SU-DHL-6 (cell line): ENCODE measurements around the gene ERF.

Source experiments
- H2AFZ ChIP-seq: fragments of 200-600 bp; sonication (generic); 2 replicates; pipeline ENCODE4 v1.6.1; 2014; ENCODE audit warnings: low read depth, mild to moderate bottlenecking, moderate library complexity, mixed read lengths, antibody characterized with exemption, low read length; ENCODE audit not compliant: severe bottlenecking
- H3F3A ChIP-seq: fragments of 200-600 bp; shearing (Covaris generic); 2 replicates; pipeline ENCODE4 v1.6.0; 2016; ENCODE audit warnings: antibody characterized with exemption, mild to moderate bottlenecking; ENCODE audit not compliant: insufficient read depth
- H3K27ac ChIP-seq: fragments of 200-600 bp; sonication (generic); 2 replicates; pipeline ENCODE4 v1.5.1; 2016; ENCODE audit warnings: low read depth, mild to moderate bottlenecking, low read length, moderate library complexity, mixed read lengths
- H3K27me3 ChIP-seq: fragments of 200-600 bp; sonication (generic), shearing (Covaris generic); 2 replicates; pipeline ENCODE4 v1.6.0; 2014; ENCODE audit warnings: mild to moderate bottlenecking, low read length
- H3K36me3 ChIP-seq: fragments of 200-600 bp; sonication (generic); 2 replicates; pipeline ENCODE4 v1.6.1; 2014; ENCODE audit warnings: mild to moderate bottlenecking, low read length, mixed read lengths
- H3K4me2 ChIP-seq: fragments of 300-600, 200-600 bp; shearing (Covaris generic), sonication (generic); 2 replicates; pipeline ENCODE4 v1.6.0; 2014; ENCODE audit warnings: low read length, low read depth, mild to moderate bottlenecking; ENCODE audit not compliant: poor library complexity, severe bottlenecking
- H3K4me3 ChIP-seq: fragments of 200-600 bp; sonication (generic); 2 replicates; pipeline ENCODE4 v1.5.1; 2014; ENCODE audit warnings: antibody characterized with exemption, low read length, mild to moderate bottlenecking, mixed read lengths; ENCODE audit not compliant: insufficient read depth, poor library complexity, severe bottlenecking
- H3K79me2 ChIP-seq: fragments of 200-600 bp; sonication (generic); 2 replicates; pipeline ENCODE4 v1.6.1; 2014; ENCODE audit warnings: mild to moderate bottlenecking, low read length, moderate library complexity; ENCODE audit not compliant: insufficient read depth
- H3K9ac ChIP-seq: fragments of 200-600 bp; sonication (generic); 2 replicates; pipeline ENCODE4 v1.7.0; 2014; ENCODE audit warnings: mild to moderate bottlenecking, low read length
- H3K9me2 ChIP-seq: fragments of 200-600 bp; sonication (generic); replicated peaks from 2 replicates; pipeline ENCODE4 v1.6.1; 2014; ENCODE audit warnings: low read length; ENCODE audit not compliant: insufficient read depth
- H3K9me3 ChIP-seq: fragments of 200-600 bp; sonication (generic); 2 replicates; pipeline ENCODE4 v1.6.1; 2014; ENCODE audit warnings: low read length, mixed read lengths; ENCODE audit not compliant: insufficient read depth
- H4K20me1 ChIP-seq: fragments of 200-600 bp; sonication (generic); 2 replicates; pipeline ENCODE4 v1.6.1; 2014; ENCODE audit warnings: low read depth, mild to moderate bottlenecking, antibody characterized with exemption, low read length, moderate library complexity, mixed read lengths
- EZH2phosphoT487 ChIP-seq: fragments of 200-600 bp; sonication (generic), shearing (Covaris generic); conservative IDR thresholded peaks from 2 replicates; pipeline ENCODE4 v1.6.1; 2018; ENCODE audit warnings: mild to moderate bottlenecking, antibody characterized with exemption, low read length, moderate library complexity, mixed read lengths
- TF ChIP-seq, protein P1 (sequence below): fragments of 200-600 bp; sonication (generic); IDR thresholded peaks from one replicate; pipeline ENCODE4 v1.5.1; 2017; ENCODE audit warnings: antibody characterized with exemption, mild to moderate bottlenecking, low read length, moderate library complexity; ENCODE audit not compliant: insufficient read depth, poor library complexity, severe bottlenecking

The ERF gene

DNA sequence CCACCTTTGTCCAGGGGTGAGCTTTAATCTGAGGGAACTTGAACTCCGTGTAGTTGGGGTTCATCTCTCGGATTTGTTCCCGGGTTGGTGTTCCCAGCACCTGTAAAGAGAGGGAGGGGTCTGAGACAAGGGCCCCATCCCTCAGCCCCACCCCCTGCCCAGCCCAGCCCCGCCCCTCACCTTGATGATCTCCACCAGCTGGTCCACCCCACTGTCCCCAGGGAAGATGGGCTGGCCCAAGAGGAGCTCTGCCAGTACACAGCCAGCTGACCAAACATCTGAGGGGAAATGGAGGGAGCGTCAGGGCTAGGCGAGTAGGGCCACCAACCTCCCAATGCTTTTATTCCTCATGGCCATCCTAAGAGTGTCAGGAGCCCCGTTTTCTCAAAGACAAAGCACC is 21.8 kb downstream of the ERF start:
- H2AFZ ChIP-seq, result no peak overlapping the region
- peaks cover 10% of the 10 kb centered on the region; the same call in 1 of the 2 replicates for H3F3A ChIP-seq
- no peaks in the 10 kb centered on the region for H3K27me3 ChIP-seq
- no peaks in the 10 kb centered on the region; the same call in 1 of the 2 replicates for H3K36me3 ChIP-seq
- H3K4me3 ChIP-seq, result no peak overlapping the region
- H3K4me2 ChIP-seq, result no peak overlapping the region
- no peaks in the 10 kb centered on the region for H3K79me2 ChIP-seq
- TF ChIP-seq EZH2phosphoT487, result no peak
- TF ChIP-seq, protein P1, sequence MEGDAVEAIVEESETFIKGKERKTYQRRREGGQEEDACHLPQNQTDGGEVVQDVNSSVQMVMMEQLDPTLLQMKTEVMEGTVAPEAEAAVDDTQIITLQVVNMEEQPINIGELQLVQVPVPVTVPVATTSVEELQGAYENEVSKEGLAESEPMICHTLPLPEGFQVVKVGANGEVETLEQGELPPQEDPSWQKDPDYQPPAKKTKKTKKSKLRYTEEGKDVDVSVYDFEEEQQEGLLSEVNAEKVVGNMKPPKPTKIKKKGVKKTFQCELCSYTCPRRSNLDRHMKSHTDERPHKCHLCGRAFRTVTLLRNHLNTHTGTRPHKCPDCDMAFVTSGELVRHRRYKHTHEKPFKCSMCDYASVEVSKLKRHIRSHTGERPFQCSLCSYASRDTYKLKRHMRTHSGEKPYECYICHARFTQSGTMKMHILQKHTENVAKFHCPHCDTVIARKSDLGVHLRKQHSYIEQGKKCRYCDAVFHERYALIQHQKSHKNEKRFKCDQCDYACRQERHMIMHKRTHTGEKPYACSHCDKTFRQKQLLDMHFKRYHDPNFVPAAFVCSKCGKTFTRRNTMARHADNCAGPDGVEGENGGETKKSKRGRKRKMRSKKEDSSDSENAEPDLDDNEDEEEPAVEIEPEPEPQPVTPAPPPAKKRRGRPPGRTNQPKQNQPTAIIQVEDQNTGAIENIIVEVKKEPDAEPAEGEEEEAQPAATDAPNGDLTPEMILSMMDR, result no peak
- no peaks in the 10 kb centered on the region for H3K9me2 ChIP-seq
- no peak overlapping the region for H3K27ac ChIP-seq
- H4K20me1 ChIP-seq, result no peaks in the 10 kb centered on the region
- H3K9ac ChIP-seq, result no peak overlapping the region
- no peaks in the 10 kb centered on the region for H3K9me3 ChIP-seq

DNA sequence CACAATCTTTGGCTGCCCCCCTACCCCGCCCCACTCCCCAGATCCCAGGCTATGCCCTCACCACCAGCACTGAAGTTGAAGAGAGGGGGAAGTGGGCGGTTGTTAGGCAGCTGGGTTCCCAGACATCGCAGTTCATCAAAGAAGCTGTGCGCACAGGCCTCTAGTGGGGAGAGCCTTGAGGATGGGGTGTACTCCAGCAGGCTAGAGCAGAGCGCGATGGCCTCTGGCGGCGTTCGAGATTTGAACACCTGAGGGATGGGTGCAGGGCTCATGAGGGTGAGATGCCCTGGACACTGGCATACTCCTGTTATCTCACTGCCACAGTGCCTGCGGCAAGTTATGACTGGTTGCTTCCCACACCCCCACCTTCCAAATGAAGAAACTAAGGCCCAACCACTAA is 22.5 kb downstream of the ERF start:
- Histone ChIP-seq H2AFZ (no peak overlapping the region), H3K36me3 (no peaks in the 10 kb centered on the region; the same call in 1 of the 2 replicates), H3K27ac (no peak overlapping the region), H3K4me3 (no peak overlapping the region), H4K20me1 (no peaks in the 10 kb centered on the region), H3K9me2 (no peaks in the 10 kb centered on the region), H3K27me3 (no peaks in the 10 kb centered on the region), H3F3A (peaks cover 10% of the 10 kb centered on the region; the same call in 1 of the 2 replicates), H3K9me3 (no peaks in the 10 kb centered on the region), H3K79me2 (no peaks in the 10 kb centered on the region), H3K4me2 (no peak overlapping the region), H3K9ac (no peak overlapping the region)
- TF ChIP-seq, protein P1, result no peak
- TF ChIP-seq EZH2phosphoT487, result no peak

DNA sequence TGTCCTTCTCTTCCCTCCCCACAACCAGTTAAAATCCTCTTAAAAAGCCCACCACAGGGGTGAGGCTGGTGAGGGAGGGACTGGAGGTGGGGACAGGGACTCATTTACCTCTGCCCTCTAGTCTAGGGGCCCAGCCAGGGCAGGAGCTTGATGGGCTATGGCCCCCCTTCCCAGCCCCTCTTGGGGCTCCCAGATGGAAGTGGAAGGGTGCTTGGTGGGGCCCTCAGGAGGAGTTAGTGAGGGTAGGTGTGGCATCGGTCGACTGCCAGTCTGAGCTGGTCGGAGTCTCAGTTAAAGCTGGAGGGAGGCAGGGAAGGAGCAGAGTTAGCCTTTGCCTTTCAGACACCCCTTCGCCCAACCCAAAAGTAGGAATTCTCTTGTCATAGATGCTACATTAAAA is 24.4 kb downstream of the ERF start:
- Histone ChIP-seq H3K79me2 (no peaks in the 10 kb centered on the region), H3K36me3 (no peaks in the 10 kb centered on the region; the same call in 1 of the 2 replicates)

More for the DNA sequence above, 24.4 kb downstream of the ERF start:
- Histone ChIP-seq H3K27ac (no peak overlapping the region), H3F3A (peaks cover 10% of the 10 kb centered on the region; the same call in 1 of the 2 replicates), H4K20me1 (0 out of 2 replicates have a peak, but pooled peaks cover 4% of the 10 kb centered on the region), H3K27me3 (no peaks in the 10 kb centered on the region), H3K9ac (no peak overlapping the region), H3K4me3 (no peak overlapping the region), H2AFZ (no peak overlapping the region), H3K9me2 (no peaks in the 10 kb centered on the region), H3K9me3 (no peaks in the 10 kb centered on the region), H3K4me2 (no peak overlapping the region)
- TF ChIP-seq EZH2phosphoT487, result no peak
- TF ChIP-seq, protein P1, result no peak
